GM23338 (cell line): Measurements from ENCODE around the gene LYL1. TPM values are rescaled to one million over a fixed set of nuclear protein-coding genes. Genes with fewer than 3 reads are reported as not detected.
A peak's percentile ranks its signal among the peaks of the same experiment; 100 is the strongest.

ENCODE experiments used
- ATAC-seq: fragments of 200-7000 bp; cut with Tn5 transposase; 3 replicates; pipeline ENCODE4 v1.9.1; 2020
- DNase-seq: peaks from one replicate; pipeline ENCODE4 v3.0.0-alpha.2; 2015; ENCODE audit warnings: low spot score
- H2AFZ ChIP-seq: fragments of 200-600 bp; sonication (generic); 2 replicates; pipeline ENCODE4 v1.8.0; 2016; ENCODE audit warnings: antibody characterized with exemption, mild to moderate bottlenecking, moderate library complexity
- H3F3A ChIP-seq: fragments of 200-600 bp; sonication (generic); replicated peaks from 2 replicates; pipeline ENCODE4 v1.8.0; 2017; ENCODE audit warnings: antibody characterized with exemption, mixed run types, low read depth
- H3K27ac ChIP-seq: fragments of 200-600 bp; sonication (generic); 2 replicates; pipeline ENCODE4 v1.6.1; 2016; ENCODE audit warnings: low read depth
- H3K27me3 ChIP-seq: fragments of 200-600 bp; sonication (generic); 2 replicates; pipeline ENCODE4 v1.8.0; 2016; ENCODE audit warnings: mild to moderate bottlenecking, mixed run types, moderate library complexity; ENCODE audit not compliant: insufficient read depth
- H3K36me3 ChIP-seq: fragments of 200-600 bp; sonication (generic); 2 replicates; pipeline ENCODE4 v1.8.0; 2016; ENCODE audit warnings: mild to moderate bottlenecking; ENCODE audit not compliant: insufficient read depth
- H3K4me1 ChIP-seq: fragments of 200-600 bp; sonication (generic); 2 replicates; pipeline ENCODE4 v1.8.0; 2016; ENCODE audit warnings: mild to moderate bottlenecking, moderate library complexity; ENCODE audit not compliant: insufficient read depth
- H3K4me2 ChIP-seq: fragments of 200-600 bp; sonication (generic); 2 replicates; pipeline ENCODE4 v1.7.1; 2017; ENCODE audit warnings: mixed run types
- H3K4me3 ChIP-seq: fragments of 200-600 bp; sonication (generic); 2 replicates; pipeline ENCODE4 v1.6.1; 2016; ENCODE audit warnings: mixed run types
- H3K79me2 ChIP-seq: fragments of 200-600 bp; sonication (generic); replicated peaks from 2 replicates; pipeline ENCODE4 v1.8.0; 2017; ENCODE audit warnings: mild to moderate bottlenecking; ENCODE audit not compliant: insufficient read depth
- H3K9me2 ChIP-seq: fragments of 200-600 bp; sonication (generic); 2 replicates; pipeline ENCODE4 v1.8.0; 2017; ENCODE audit not compliant: insufficient read depth
- H4K20me1 ChIP-seq: fragments of 200-600 bp; sonication (generic); replicated peaks from 2 replicates; pipeline ENCODE4 v1.8.0; 2017; ENCODE audit warnings: mild to moderate bottlenecking; ENCODE audit not compliant: insufficient read depth
- H3K27ac Mint-ChIP-seq: 2 replicates; pipeline ENCODE4 v1.8.0; 2020; ENCODE audit warnings: inconsistent platforms, mild to moderate bottlenecking, moderate library complexity, mixed read lengths
- H3K27me3 Mint-ChIP-seq: 3 replicates; pipeline ENCODE4 v1.8.0; 2022; ENCODE audit warnings: low read depth, mild to moderate bottlenecking, moderate library complexity, mixed read lengths, inconsistent platforms; ENCODE audit not compliant: insufficient read depth, poor library complexity
- H3K36me3 Mint-ChIP-seq: 3 replicates; pipeline ENCODE4 v1.8.0; 2021; ENCODE audit warnings: low read depth, mild to moderate bottlenecking, inconsistent platforms, moderate library complexity, mixed read lengths
- H3K4me1 Mint-ChIP-seq: 3 replicates; pipeline ENCODE4 v1.8.0; 2020; ENCODE audit warnings: mild to moderate bottlenecking, inconsistent platforms, mixed read lengths
- H3K4me3 Mint-ChIP-seq: 3 replicates; pipeline ENCODE4 v1.8.0; 2021; ENCODE audit warnings: moderate library complexity, mild to moderate bottlenecking, inconsistent platforms, mixed read lengths
- H3K9me3 Mint-ChIP-seq: 3 replicates; pipeline ENCODE4 v1.8.0; 2020; ENCODE audit warnings: moderate library complexity, mild to moderate bottlenecking, inconsistent platforms, mixed read lengths
- CREB1 ChIP-seq: fragments of 250-450 bp; sonication (Bioruptor Pico); IDR thresholded peaks from 2 replicates; pipeline ENCODE4 v1.5.0; 2020; ENCODE audit warnings: low read depth, mild to moderate bottlenecking, moderate library complexity
- EZH2 ChIP-seq: fragments of 200-600 bp; sonication (generic); IDR thresholded peaks from one replicate; pipeline ENCODE4 v1.8.0; 2017; ENCODE audit warnings: antibody characterized with exemption, mild to moderate bottlenecking, low read depth; ENCODE audit not compliant: unreplicated experiment
- JUNB ChIP-seq: IDR thresholded peaks from one replicate; pipeline ENCODE4 v1.6.1; 2016; ENCODE audit warnings: antibody characterized with exemption; ENCODE audit not compliant: unreplicated experiment
- NANOG ChIP-seq: IDR thresholded peaks from 2 replicates; pipeline ENCODE4 v1.6.1; 2016; ENCODE audit warnings: antibody characterized with exemption, borderline replicate concordance
- POLR2AphosphoS5 ChIP-seq: IDR thresholded peaks from 2 replicates; pipeline ENCODE4 v1.6.1; 2016; ENCODE audit warnings: antibody characterized with exemption, low read depth
- STAT1 ChIP-seq: IDR thresholded peaks from one replicate; pipeline ENCODE4 v1.6.1; 2016; ENCODE audit warnings: antibody characterized with exemption; ENCODE audit not compliant: unreplicated experiment
- ZNF114 ChIP-seq: fragments of 250-450 bp; sonication (Bioruptor Pico); IDR thresholded peaks from 2 replicates; pipeline ENCODE4 v1.5.0; 2020; ENCODE audit warnings: mild to moderate bottlenecking, moderate library complexity
- polyA plus RNA-seq: library from polyadenylated mRNA; unstranded; fragments of >200 nt; fragmentation: Nextera tagmentation; extraction: Ambion mirVana; gene quantifications from 2 replicates; pipeline ENCODE4 v1.2.1, GENCODE V29; 2016
- total RNA-seq: library from RNA; depleted of rRNA; stranded (reverse); fragments of >200 nt; shearing (Covaris generic); gene quantifications from 2 replicates; pipeline ENCODE4 v1.2.3, GENCODE V29; 2014
- TF ChIP-seq, protein P1 (sequence below): IDR thresholded peaks from 2 replicates; pipeline ENCODE4 v1.6.1; 2016; ENCODE audit warnings: antibody characterized with exemption
- TF ChIP-seq, protein P2 (sequence below), 2 experiments: fragments of 200-600 bp in 1 of 2; sonication (generic) in 1 of 2; conservative IDR thresholded peaks; 2 replicates each; pipeline versions ENCODE4 v1.5.1 to v1.6.1; 2016 to 2017; ENCODE audit warnings: antibody characterized with exemption in 2 of 2, low read depth in 2 of 2, mild to moderate bottlenecking in 2 of 2, moderate library complexity in 1 of 2
- TF ChIP-seq, protein P3 (sequence below): IDR thresholded peaks from one replicate; pipeline ENCODE4 v1.6.1; 2018; ENCODE audit warnings: antibody characterized with exemption; ENCODE audit not compliant: unreplicated experiment

The LYL1 gene
- total and polyA plus RNA-seq, 2 experiments from 2014 or later = 1.2 to 2.2 TPM

DNA sequence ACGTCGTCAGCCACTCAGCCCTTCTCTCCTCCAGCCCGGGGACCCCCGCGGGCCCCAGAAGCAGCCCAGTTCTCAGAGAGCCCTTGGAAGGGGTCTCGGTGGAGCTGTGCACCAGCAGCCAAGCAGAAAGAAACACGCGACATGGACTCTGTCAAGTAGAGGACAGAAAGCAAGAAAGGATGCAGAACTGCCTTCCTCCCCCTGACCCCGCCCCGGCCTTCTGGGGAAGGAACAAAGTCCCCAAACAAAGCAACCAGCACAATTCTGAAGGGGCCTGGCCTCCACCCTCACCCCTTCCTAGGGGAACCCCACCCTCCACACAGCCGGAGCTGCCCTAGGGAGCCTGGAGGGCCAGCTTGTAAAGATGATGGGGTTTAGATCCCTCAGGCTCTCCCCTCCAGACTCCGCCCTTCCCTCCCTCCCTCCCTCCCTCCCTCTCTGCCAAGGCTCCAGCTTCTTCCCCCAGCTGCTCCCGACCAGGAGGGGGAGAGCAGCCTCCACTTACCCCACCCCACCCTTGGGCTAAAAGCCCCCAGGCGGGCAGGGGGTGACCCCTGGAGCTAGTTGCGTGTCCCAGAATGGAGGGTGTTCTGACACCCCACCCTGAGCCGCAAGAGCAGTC, 7.8 kb downstream of the LYL1 start:
- Mint-ChIP-seq H3K36me3 (no peaks in the 10 kb centered on the region), H3K9me3 (no peaks in the 10 kb centered on the region), H3K4me1 (peaks cover 35% of the 10 kb centered on the region), H3K4me3 (peak overlapping the region; percentile 55), H3K27me3 (peaks cover 69% of the 10 kb centered on the region), H3K27ac (no peak overlapping the region)
- Histone ChIP-seq H3K4me3 (peak overlapping the region; percentile 59), H3K4me1 (peaks cover 48% of the 10 kb centered on the region), H3K9me2 (no peaks in the 10 kb centered on the region), H2AFZ (peak overlapping the region; percentile 86), H3K27ac (no peak overlapping the region), H3K27me3 (peaks cover 72% of the 10 kb centered on the region), H3K36me3 (no peaks in the 10 kb centered on the region), H3F3A (peaks cover 43% of the 10 kb centered on the region), H3K4me2 (peak overlapping the region; percentile 87), H3K79me2 (no peaks in the 10 kb centered on the region), H4K20me1 (peaks cover 7% of the 10 kb centered on the region; the same call in 1 of the 2 replicates)
- ATAC-seq = peak; percentile 9
- DNase-seq = peak; percentile 73
- TF ChIP-seq, protein P1, sequence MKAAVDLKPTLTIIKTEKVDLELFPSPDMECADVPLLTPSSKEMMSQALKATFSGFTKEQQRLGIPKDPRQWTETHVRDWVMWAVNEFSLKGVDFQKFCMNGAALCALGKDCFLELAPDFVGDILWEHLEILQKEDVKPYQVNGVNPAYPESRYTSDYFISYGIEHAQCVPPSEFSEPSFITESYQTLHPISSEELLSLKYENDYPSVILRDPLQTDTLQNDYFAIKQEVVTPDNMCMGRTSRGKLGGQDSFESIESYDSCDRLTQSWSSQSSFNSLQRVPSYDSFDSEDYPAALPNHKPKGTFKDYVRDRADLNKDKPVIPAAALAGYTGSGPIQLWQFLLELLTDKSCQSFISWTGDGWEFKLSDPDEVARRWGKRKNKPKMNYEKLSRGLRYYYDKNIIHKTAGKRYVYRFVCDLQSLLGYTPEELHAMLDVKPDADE = no peak
- TF ChIP-seq, protein P2, sequence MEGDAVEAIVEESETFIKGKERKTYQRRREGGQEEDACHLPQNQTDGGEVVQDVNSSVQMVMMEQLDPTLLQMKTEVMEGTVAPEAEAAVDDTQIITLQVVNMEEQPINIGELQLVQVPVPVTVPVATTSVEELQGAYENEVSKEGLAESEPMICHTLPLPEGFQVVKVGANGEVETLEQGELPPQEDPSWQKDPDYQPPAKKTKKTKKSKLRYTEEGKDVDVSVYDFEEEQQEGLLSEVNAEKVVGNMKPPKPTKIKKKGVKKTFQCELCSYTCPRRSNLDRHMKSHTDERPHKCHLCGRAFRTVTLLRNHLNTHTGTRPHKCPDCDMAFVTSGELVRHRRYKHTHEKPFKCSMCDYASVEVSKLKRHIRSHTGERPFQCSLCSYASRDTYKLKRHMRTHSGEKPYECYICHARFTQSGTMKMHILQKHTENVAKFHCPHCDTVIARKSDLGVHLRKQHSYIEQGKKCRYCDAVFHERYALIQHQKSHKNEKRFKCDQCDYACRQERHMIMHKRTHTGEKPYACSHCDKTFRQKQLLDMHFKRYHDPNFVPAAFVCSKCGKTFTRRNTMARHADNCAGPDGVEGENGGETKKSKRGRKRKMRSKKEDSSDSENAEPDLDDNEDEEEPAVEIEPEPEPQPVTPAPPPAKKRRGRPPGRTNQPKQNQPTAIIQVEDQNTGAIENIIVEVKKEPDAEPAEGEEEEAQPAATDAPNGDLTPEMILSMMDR (conservative IDR thresholded peaks at IDR 0.05; ENCODE audit: low read depth in 2 of 2) = peak in 1 of 2 experiments; percentile 6; a peak in 1 of 4 replicates

DNA sequence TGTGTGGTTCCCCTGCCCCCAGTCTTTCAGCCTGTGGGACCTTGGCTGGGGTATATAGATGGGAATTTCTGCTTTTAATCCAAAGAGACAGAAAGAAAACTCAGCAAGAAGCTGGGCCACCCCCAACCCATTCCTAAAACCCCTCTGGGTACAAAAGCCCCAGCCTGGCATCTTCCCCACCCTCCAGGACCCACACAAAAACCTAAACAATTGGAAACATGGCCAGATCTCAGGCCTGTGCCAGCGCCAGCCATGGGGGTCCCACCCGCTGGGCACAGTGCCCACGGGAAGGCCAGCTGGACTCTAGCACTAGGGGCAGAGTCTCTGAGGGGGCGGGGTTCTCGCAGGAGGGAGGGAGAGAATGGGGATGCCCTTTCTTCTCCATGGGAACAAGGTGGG, 8.6 kb downstream of the LYL1 start:
- Mint-ChIP-seq H3K36me3 (no peaks in the 10 kb centered on the region), H3K9me3 (no peaks in the 10 kb centered on the region), H3K27ac (no peak overlapping the region), H3K4me3 (no peak overlapping the region; the same call in 2 of the 3 replicates), H3K27me3 (peaks cover 62% of the 10 kb centered on the region), H3K4me1 (peaks cover 36% of the 10 kb centered on the region)
- ATAC-seq = no peak
- Histone ChIP-seq H3K9me2 (no peaks in the 10 kb centered on the region), H3K27ac (no peak overlapping the region), H3K36me3 (no peaks in the 10 kb centered on the region), H3K27me3 (peaks cover 64% of the 10 kb centered on the region), H3F3A (peaks cover 38% of the 10 kb centered on the region), H3K4me3 (peak overlapping the region; percentile 59; the same call in 1 of the 2 replicates), H3K79me2 (no peaks in the 10 kb centered on the region), H2AFZ (no peak overlapping the region), H3K4me2 (peak overlapping the region; percentile 87), H3K4me1 (peaks cover 46% of the 10 kb centered on the region), H4K20me1 (0 out of 2 replicates have a peak, but pooled peaks cover 5% of the 10 kb centered on the region)
- TF ChIP-seq EZH2 = no peak
- TF ChIP-seq, protein P2 (conservative IDR thresholded peaks at IDR 0.05; ENCODE audit: low read depth in 2 of 2) = no peak
- TF ChIP-seq POLR2AphosphoS5 = no peak
- TF ChIP-seq, protein P1 = no peak
- no peak for TF ChIP-seq JUNB
- TF ChIP-seq STAT1 = no peak
- TF ChIP-seq CREB1 = no peak
- TF ChIP-seq ZNF114 (CRISPR knock-in tag) = no peak
- TF ChIP-seq, protein P3, sequence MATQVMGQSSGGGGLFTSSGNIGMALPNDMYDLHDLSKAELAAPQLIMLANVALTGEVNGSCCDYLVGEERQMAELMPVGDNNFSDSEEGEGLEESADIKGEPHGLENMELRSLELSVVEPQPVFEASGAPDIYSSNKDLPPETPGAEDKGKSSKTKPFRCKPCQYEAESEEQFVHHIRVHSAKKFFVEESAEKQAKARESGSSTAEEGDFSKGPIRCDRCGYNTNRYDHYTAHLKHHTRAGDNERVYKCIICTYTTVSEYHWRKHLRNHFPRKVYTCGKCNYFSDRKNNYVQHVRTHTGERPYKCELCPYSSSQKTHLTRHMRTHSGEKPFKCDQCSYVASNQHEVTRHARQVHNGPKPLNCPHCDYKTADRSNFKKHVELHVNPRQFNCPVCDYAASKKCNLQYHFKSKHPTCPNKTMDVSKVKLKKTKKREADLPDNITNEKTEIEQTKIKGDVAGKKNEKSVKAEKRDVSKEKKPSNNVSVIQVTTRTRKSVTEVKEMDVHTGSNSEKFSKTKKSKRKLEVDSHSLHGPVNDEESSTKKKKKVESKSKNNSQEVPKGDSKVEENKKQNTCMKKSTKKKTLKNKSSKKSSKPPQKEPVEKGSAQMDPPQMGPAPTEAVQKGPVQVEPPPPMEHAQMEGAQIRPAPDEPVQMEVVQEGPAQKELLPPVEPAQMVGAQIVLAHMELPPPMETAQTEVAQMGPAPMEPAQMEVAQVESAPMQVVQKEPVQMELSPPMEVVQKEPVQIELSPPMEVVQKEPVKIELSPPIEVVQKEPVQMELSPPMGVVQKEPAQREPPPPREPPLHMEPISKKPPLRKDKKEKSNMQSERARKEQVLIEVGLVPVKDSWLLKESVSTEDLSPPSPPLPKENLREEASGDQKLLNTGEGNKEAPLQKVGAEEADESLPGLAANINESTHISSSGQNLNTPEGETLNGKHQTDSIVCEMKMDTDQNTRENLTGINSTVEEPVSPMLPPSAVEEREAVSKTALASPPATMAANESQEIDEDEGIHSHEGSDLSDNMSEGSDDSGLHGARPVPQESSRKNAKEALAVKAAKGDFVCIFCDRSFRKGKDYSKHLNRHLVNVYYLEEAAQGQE = no peak
- no peak for TF ChIP-seq NANOG
- DNase-seq = no peak
